Body of pancreas (tissue), 4 donors: Measurements from ENCODE around the gene DOCK2. TPM values are rescaled to one million over a fixed set of nuclear protein-coding genes. Genes with fewer than 3 reads are reported as not detected.
A peak's percentile ranks its signal among the peaks of the same experiment; 100 is the strongest.

Experiments used
- ATAC-seq: fragments of 150-250 bp; one replicate; pipeline ENCODE4 v1.9.1; 2016
- DNase-seq, 4 donors: peaks; one replicate each; pipeline ENCODE4 v3.0.0-alpha.2; 2019
- H3K27ac ChIP-seq, 4 donors: fragments of 200-600 bp; sonication (generic); 1 replicate in 3 of 4; 2 replicates in 1 of 4; pipeline versions ENCODE4 v1.5.1 to v1.6.1; 2016 to 2019; ENCODE audit warnings: mild to moderate bottlenecking in 1 of 4, mixed read lengths in 1 of 4, moderate library complexity in 1 of 4
- H3K27me3 ChIP-seq, 2 donors: fragments of 200-600 bp; sonication (generic); one replicate each; pipeline ENCODE4 v1.6.0; 2016; ENCODE audit warnings: mild to moderate bottlenecking in 1 of 2
- H3K36me3 ChIP-seq, 2 donors: fragments of 200-600 bp; sonication (generic); replicated peaks in 1 of 2; 2 replicates each; pipeline ENCODE4 v1.5.1; 2016; ENCODE audit warnings: low read depth in 2 of 2; ENCODE audit not compliant: insufficient read depth in 1 of 2
- H3K4me1 ChIP-seq: fragments of 200-600 bp; sonication (generic); one replicate; pipeline ENCODE4 v1.6.0; 2016
- H3K4me3 ChIP-seq, 2 donors: fragments of 200-600 bp; sonication (generic); 1 replicate in 1 of 2; 2 replicates in 1 of 2; pipeline ENCODE4 v1.5.1; 2016 to 2019
- H3K9me3 ChIP-seq, 3 donors: fragments of 200-600 bp; sonication (generic); 1 replicate in 2 of 3; 2 replicates in 1 of 3; pipeline ENCODE4 v1.5.1; 2016
- POLR2A ChIP-seq, 3 donors: fragments of 450-650 bp; IDR thresholded peaks; one replicate each; pipeline ENCODE4 v1.6.1; 2016; ENCODE audit warnings: antibody characterized with exemption in 3 of 3, mild to moderate bottlenecking in 2 of 3
- WGBS, 2 donors: methylation state at CpG; one replicate each; pipeline ENCODE4 v1.1.5; 2017; 5-methylcytosine and 5-hydroxymethylcytosine counted together
- intact Hi-C: fragments of 100-400 bp; cut with DNase I; formaldehyde crosslinking; loops from one replicate; pipeline ENCODE4 v1.15.1; 2023
- total RNA-seq, 2 donors: library from RNA; depleted of rRNA; stranded (reverse); fragments of >200 nt; gene quantifications; one replicate each; pipeline ENCODE4 v1.1.0, GENCODE V29; 2016
- TF ChIP-seq, protein P1 (sequence below), 7 experiments: fragments of 450-650 bp in 4 of 7; fragments of 200-600 bp in 3 of 7; sonication (generic) in 3 of 7; IDR thresholded peaks; one replicate each; pipeline ENCODE4 v1.5.1; 2016 to 2019; ENCODE audit warnings: antibody characterized with exemption in 7 of 7

DOCK2 gene
- total RNA-seq, 2 donors from 2014 or later = 3.1 to 7.6 TPM

DNA sequence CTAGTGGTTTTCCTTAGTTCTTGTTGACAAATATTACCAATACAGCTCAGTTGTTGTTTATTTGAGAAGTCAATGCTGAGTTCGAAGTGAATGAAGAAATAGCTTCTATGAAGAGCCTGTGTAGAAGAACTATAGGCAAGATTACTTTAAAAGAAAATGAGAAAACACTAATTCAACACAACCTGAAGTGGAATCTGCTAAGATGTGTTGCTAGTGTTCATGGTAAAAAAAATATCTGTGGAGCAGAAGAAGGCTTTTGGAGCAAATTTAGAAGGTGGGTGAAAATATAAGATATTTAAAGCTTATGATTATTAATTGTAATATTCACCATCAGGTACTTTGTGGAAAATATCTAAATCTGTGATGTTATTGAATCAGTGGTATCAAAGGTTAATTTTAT is 2.5 kb upstream of the DOCK2 start:
- WGBS, 2 donors = 34 to 52% methylated on average over 1 of the region's 1 CpG
- Histone ChIP-seq H3K9me3 (no peaks in the 10 kb centered on the region), H3K36me3 (no peaks in the 10 kb centered on the region), H3K27ac (no peak overlapping the region), H3K4me1 (peaks cover 9% of the 10 kb centered on the region), H3K27me3 (peaks cover 0 to 10% of the 10 kb centered on the region in 2 donors), H3K4me3 (no peak overlapping the region)
- intact Hi-C loops = no loop called here
- TF ChIP-seq, protein P1, sequence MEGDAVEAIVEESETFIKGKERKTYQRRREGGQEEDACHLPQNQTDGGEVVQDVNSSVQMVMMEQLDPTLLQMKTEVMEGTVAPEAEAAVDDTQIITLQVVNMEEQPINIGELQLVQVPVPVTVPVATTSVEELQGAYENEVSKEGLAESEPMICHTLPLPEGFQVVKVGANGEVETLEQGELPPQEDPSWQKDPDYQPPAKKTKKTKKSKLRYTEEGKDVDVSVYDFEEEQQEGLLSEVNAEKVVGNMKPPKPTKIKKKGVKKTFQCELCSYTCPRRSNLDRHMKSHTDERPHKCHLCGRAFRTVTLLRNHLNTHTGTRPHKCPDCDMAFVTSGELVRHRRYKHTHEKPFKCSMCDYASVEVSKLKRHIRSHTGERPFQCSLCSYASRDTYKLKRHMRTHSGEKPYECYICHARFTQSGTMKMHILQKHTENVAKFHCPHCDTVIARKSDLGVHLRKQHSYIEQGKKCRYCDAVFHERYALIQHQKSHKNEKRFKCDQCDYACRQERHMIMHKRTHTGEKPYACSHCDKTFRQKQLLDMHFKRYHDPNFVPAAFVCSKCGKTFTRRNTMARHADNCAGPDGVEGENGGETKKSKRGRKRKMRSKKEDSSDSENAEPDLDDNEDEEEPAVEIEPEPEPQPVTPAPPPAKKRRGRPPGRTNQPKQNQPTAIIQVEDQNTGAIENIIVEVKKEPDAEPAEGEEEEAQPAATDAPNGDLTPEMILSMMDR (IDR thresholded peaks at IDR 0.05) = no peak
- TF ChIP-seq POLR2A (IDR thresholded peaks at IDR 0.05) = no peak
- DNase-seq = no peak
- no peak for ATAC-seq

DNA sequence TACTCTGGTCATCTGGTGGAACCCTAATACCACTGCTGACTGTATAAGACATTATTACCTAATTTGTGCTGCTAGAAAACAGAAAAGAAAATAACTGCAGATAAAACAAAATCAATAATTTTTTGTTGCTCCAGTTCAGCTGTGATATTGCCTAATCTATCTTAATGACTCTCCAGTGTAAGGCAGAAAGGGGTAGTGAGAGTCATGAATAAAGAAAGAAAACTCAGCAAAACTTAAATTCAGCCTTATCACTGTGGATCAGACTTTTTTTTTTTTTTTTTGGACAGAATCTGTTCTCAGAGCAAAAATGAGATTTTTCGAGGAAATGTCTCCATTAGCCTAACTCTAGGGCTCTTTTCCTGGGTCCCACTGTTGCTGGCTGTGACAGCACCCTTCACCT is 1.1 kb upstream of the DOCK2 start:
- ATAC-seq = no peak
- Histone ChIP-seq H3K27ac (no peak overlapping the region), H3K4me3 (no peak overlapping the region), H3K9me3 (no peaks in the 10 kb centered on the region), H3K36me3 (no peaks in the 10 kb centered on the region), H3K27me3 (peaks cover 0 to 10% of the 10 kb centered on the region in 2 donors), H3K4me1 (peaks cover 9% of the 10 kb centered on the region)
- TF ChIP-seq POLR2A (IDR thresholded peaks at IDR 0.05) = no peak
- TF ChIP-seq, protein P1 (IDR thresholded peaks at IDR 0.05) = no peak
- 58% methylated on average over 1 of the region's 1 CpG for WGBS, 2 donors
- no peak for DNase-seq
- intact Hi-C loops = no loop called here

DNA sequence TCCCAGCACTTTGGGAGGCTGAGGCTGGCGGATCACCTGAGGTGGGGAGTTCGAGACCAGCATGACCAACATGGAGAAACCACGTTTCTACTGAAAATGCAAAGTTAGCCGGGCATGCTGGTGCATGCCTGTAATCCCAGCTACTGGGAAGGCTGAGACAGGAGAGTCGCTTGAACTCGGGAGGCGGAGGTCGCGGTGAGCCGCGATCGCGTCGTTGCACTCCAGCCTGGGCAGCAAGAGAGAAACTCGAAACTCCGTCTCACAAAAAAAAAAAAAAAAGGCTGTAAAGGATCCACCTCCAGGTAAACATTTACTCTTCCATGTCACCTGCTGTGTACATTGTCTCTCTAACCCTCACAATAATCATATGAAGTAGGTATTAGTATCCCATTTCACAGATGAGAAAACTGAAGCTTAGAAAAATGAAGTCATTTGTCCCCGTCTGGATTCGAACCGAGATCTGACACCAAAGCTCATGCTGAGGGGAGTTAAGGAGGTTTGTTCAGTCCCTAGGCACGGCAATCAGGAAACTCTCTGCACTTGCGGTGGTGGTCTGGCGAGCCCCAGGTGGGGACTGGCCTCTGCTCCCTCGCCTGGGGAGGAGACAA is 494 bp upstream of the DOCK2 start:
- peaks cover 9% of the 10 kb centered on the region for H3K4me1 ChIP-seq
- peaks cover 0 to 10% of the 10 kb centered on the region in 2 donors for H3K27me3 ChIP-seq
- H3K27ac ChIP-seq = no peak overlapping the region
- H3K9me3 ChIP-seq = no peaks in the 10 kb centered on the region
- intact Hi-C loops = no loop called here
- TF ChIP-seq, protein P1 (IDR thresholded peaks at IDR 0.05) = no peak
- no peak for TF ChIP-seq POLR2A (IDR thresholded peaks at IDR 0.05)
- no peak overlapping the region for H3K4me3 ChIP-seq
- no peak for ATAC-seq
- H3K36me3 ChIP-seq = no peaks in the 10 kb centered on the region
- DNase-seq = no peak
- 35 to 58% methylated on average over 20 to 23 of the region's 23 CpGs for WGBS, 2 donors

DNA sequence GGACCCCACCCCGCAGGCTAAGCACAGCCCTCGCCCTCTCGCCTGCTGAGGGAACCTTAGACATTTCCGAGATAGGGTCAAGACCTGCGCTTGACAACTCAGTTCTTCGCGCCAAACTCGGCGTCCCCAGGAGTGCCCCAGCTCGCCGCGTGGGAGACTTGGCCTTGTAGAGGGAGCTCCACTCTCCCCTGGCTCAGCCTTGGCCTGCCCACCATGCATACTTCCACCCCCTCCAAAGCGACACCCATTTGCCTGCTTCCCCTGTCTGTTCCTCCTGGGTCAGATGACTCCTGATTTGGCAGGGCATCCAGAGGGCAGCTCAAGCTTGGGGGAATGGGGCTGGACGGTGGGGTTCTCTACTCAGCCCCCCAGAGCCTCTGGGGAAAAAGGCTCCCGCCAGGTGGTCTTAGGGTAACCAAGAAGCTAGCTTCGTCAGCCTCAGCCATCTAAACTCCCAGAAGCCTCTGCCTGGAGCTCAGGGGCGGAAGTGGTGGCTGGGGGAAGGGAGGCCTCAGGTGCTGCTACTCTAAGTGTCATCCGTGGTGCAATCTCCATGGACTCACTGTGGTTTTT is 560 bp downstream of the DOCK2 start:
- intact Hi-C loops = no loop called here
- Histone ChIP-seq H3K36me3 (no peaks in the 10 kb centered on the region), H3K4me3 (no peak overlapping the region), H3K4me1 (peaks cover 9% of the 10 kb centered on the region), H3K9me3 (no peaks in the 10 kb centered on the region), H3K27me3 (peaks cover 0 to 10% of the 10 kb centered on the region in 2 donors), H3K27ac (peak overlapping the region in 1 of 4 donors; percentile 39)
- DNase-seq (peak in 1 of 4 donors; percentile 24), ATAC-seq (no peak)
- TF ChIP-seq, protein P1 (IDR thresholded peaks at IDR 0.05) = no peak
- TF ChIP-seq POLR2A (IDR thresholded peaks at IDR 0.05) = no peak
- WGBS, 2 donors = 7 to 35% methylated on average over 6 to 18 of the region's 18 CpGs

DNA sequence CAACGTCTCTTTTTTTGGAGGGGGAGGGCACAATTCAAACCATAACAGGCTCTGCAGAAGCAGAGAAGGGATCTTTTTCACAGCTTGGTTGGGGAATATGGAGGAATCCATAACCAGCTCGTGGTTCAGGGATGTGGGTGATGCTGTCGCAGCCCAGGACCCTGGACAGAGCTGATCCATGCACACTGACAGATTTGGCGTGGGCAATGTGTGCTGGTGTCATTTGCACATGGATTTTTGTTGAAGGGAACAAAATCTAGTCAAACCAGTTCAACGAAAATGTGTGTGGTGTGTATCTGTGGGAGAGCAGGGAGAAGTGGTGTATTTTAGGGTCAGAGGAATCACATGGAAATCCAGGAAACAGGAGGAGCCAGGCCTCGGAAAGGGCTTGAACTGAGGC is 4.2 kb downstream of the DOCK2 start:
- Histone ChIP-seq H3K27ac (no peak overlapping the region), H3K27me3 (peaks cover 0 to 10% of the 10 kb centered on the region in 2 donors), H3K36me3 (no peaks in the 10 kb centered on the region), H3K9me3 (no peaks in the 10 kb centered on the region), H3K4me1 (peaks cover 9% of the 10 kb centered on the region), H3K4me3 (no peak overlapping the region)
- ATAC-seq = no peak
- TF ChIP-seq, protein P1 (IDR thresholded peaks at IDR 0.05) = no peak
- TF ChIP-seq POLR2A (IDR thresholded peaks at IDR 0.05) = no peak
- intact Hi-C loops = no loop called here
- DNase-seq = no peak
- 5 to 21% methylated on average over 6 of the region's 6 CpGs for WGBS, 2 donors
